ENCODE measurements around the gene SMG7.

SMG7 gene

DNA sequence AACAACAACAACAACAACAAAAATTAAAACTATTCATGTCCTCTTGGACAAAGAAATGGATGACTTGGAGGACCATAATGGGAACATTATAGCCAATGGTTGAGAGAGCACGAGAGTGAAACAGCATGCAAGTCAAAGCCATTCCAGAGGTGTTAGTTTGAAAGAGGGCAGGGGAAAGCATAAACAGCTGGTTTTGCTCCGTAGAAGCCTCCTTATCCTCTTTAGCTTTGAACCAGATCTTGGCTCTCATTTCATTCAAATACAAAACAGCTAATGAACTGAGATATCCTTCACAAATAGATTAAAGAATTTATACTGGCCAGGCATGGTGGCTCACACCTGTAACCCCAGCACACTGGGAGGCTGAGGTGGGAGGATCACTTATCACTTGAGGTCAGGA lies 8.7 kb upstream of the SMG7 start:
- Histone ChIP-seq H3K4me1 (peaks cover 0 to 55% (median 18%) of the 10 kb centered on the region in 10 experiments; a peak in 14 of 20 replicates), H3K27me3 (no peaks in the 10 kb centered on the region), H3K4me3 (no peak overlapping the region), H3K9ac (no peak overlapping the region), H3K9me3 (replicated peaks in 1 of 11) (peaks cover 0 to 25% (median 14%) of the 10 kb centered on the region in 11 experiments; a peak in 12 of 22 replicates), H4K20me1 (no peaks in the 10 kb centered on the region), H3K27ac (no peak overlapping the region), H3K4me2 (no peak overlapping the region; a peak in 1 of 22 replicates), H3K36me3 (no peaks in the 10 kb centered on the region)
- TF ChIP-seq Cebpa-rat (IDR thresholded peaks at IDR 0.05): no peak

DNA sequence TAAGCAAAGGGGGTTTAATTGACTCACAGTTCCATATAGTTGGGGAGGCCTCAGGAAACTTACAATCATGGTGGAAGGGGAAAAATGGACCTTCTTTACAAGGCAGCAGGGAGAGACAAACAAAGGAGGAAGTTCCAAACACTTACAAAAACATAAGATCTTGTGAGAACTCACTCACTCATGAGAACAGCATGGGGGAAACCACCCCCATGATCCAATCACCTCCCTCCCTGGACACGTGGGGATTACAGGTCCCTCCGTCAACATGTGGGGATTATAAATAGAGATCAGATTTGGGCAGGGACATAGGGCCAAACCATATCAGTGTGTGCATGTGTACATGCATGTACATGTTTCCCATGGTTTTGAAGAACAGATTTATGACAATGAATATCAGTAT lies 5.5 kb upstream of the SMG7 start:
- no peaks in the 10 kb centered on the region for H3K27me3 ChIP-seq
- H3K4me1 ChIP-seq: peaks cover 4 to 43% (median 18%) of the 10 kb centered on the region in 10 experiments; a peak in 17 of 20 replicates
- peak overlapping the region in 2 of 11 experiments; percentile 43 to 63; a peak in 4 of 22 replicates for H3K4me2 ChIP-seq
- no peak overlapping the region for H3K9ac ChIP-seq
- peak overlapping the region in 1 of 11 experiments; percentile 45; a peak in 1 of 22 replicates for H3K27ac ChIP-seq
- no peak for TF ChIP-seq Cebpa-rat (IDR thresholded peaks at IDR 0.05)
- no peaks in the 10 kb centered on the region for H4K20me1 ChIP-seq
- H3K4me3 ChIP-seq: no peak overlapping the region
- peaks cover 0 to 4% (median 0%) of the 10 kb centered on the region in 11 experiments; a peak in 1 of 22 replicates for H3K9me3 ChIP-seq (replicated peaks in 1 of 11)
- no peaks in the 10 kb centered on the region for H3K36me3 ChIP-seq

- Histone ChIP-seq H4K20me1 (peaks cover 0 to 3% (median 0%) of the 10 kb centered on the region in 11 experiments; a peak in 2 of 22 replicates), H3K36me3 (no peaks in the 10 kb centered on the region), H3K27ac (no peak overlapping the region), H3K4me1 (peaks cover 4 to 34% (median 14%) of the 10 kb centered on the region in 10 experiments; a peak in 17 of 20 replicates), H3K9ac (no peak overlapping the region), H3K4me3 (no peak overlapping the region), H3K9me3 (replicated peaks in 1 of 11) (no peaks in the 10 kb centered on the region), H3K4me2 (no peak overlapping the region), H3K27me3 (no peaks in the 10 kb centered on the region)
- TF ChIP-seq Cebpa-rat (IDR thresholded peaks at IDR 0.05): no peak
These were observed 4.6 kb upstream of the SMG7 start for GRCh38 chr1:183467687-183468086.

DNA sequence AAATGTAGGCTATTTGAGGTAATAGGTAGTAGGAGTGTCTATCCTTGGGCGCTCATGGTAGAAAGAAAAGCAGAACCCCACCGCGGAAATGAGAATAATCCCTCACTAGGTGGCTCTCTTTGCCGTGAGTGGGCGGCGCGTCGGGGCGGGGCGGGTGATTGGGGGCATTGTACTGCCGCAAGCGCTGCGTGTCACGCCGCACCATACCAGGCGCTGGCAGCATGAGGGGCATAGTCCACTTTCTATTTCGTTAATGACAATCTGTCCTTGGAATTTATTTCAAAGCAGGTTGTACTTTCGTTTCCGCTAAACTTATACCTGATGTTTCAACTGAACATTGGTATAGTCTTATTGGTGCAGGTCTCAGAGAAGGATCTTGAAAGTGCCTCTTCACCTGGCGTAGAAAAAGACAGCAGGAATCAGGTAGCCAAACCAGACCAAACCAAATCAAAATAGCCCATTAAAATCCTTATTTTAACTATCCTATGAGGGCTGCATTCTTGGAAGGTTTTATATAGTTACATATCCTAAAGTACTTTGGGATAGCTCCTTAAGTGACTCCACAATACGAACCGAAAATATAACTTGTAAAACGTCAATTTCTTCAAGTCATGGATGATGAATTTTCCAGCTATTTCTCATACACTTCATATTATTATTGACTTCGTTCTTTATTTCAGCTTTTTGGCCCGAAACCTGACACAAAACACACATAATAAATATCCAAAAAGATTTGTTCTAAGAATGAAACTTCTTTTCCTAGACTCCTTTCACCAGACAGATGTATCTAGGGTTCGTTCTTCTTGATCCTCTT lies 1.9 kb upstream of the SMG7 start:
- H3K4me2 ChIP-seq: peak overlapping the region; percentile 78 to 98 (median 91)
- H4K20me1 ChIP-seq: peaks cover 10 to 27% (median 20%) of the 10 kb centered on the region in 11 experiments; a peak in 16 of 22 replicates
- peak overlapping the region; percentile 98 to 100 (median 99) for H3K27ac ChIP-seq
- peak overlapping the region; percentile 95 to 99 (median 99) for H3K9ac ChIP-seq
- no peaks in the 10 kb centered on the region for H3K27me3 ChIP-seq
- peak overlapping the region; percentile 88 to 100 (median 98) for H3K4me3 ChIP-seq
- H3K4me1 ChIP-seq: peaks cover 26 to 40% (median 36%) of the 10 kb centered on the region in 10 experiments
- no peak for TF ChIP-seq Cebpa-rat (IDR thresholded peaks at IDR 0.05)
- no peaks in the 10 kb centered on the region for H3K9me3 ChIP-seq (replicated peaks in 1 of 11)
- H3K36me3 ChIP-seq: peaks cover 0 to 19% (median 12%) of the 10 kb centered on the region in 11 experiments; a peak in 13 of 22 replicates

GRCh38 chr1:183470961-183471742 lies 1.1 kb upstream of the SMG7 start:
- TF ChIP-seq Cebpa-rat (IDR thresholded peaks at IDR 0.05): no peak
- H3K9me3 ChIP-seq (replicated peaks in 1 of 11): no peaks in the 10 kb centered on the region
- H4K20me1 ChIP-seq: peaks cover 10 to 35% (median 23%) of the 10 kb centered on the region in 11 experiments; a peak in 16 of 22 replicates
- peak overlapping the region; percentile 78 to 98 (median 91) for H3K4me2 ChIP-seq
- H3K36me3 ChIP-seq: peaks cover 0 to 27% (median 13%) of the 10 kb centered on the region in 11 experiments; a peak in 13 of 22 replicates
- peak overlapping the region; percentile 88 to 100 (median 98) for H3K4me3 ChIP-seq
- peaks cover 34 to 48% (median 44%) of the 10 kb centered on the region in 10 experiments for H3K4me1 ChIP-seq
- H3K9ac ChIP-seq: peak overlapping the region; percentile 95 to 99 (median 99)
- H3K27ac ChIP-seq: peak overlapping the region; percentile 98 to 100 (median 99)
- H3K27me3 ChIP-seq: no peaks in the 10 kb centered on the region

GRCh38 chr1:183471743-183472487 lies 384 bp upstream of the SMG7 start:
- Histone ChIP-seq H3K27ac (peak overlapping the region; percentile 98 to 100 (median 99)), H3K4me3 (peak overlapping the region; percentile 88 to 100 (median 98)), H3K4me2 (peak overlapping the region; percentile 78 to 98 (median 91)), H3K36me3 (peaks cover 0 to 29% (median 13%) of the 10 kb centered on the region in 11 experiments; a peak in 13 of 22 replicates), H3K27me3 (no peaks in the 10 kb centered on the region), H4K20me1 (peaks cover 10 to 39% (median 23%) of the 10 kb centered on the region in 11 experiments; a peak in 16 of 22 replicates), H3K4me1 (peaks cover 40 to 53% (median 48%) of the 10 kb centered on the region in 10 experiments), H3K9ac (peak overlapping the region; percentile 95 to 99 (median 99)), H3K9me3 (replicated peaks in 1 of 11) (no peaks in the 10 kb centered on the region)
- no peak for TF ChIP-seq Cebpa-rat (IDR thresholded peaks at IDR 0.05)

DNA sequence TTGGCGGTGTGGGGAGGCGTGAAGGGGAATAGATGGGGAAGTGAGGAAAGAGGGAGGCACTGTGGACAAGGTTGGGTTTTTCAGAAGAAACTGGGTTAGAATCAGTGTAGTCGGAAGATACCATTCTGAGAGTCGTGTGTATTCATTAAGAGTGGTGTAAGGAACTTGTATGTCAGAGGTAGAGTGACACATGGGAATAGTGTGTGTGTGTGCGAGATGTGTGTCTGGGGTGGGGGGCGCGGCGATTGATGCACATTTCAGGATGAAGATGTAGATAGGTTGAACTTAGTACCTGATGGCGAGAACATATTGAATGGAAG lies 878 bp downstream of the SMG7 start:
- peaks cover 10 to 46% (median 27%) of the 10 kb centered on the region in 11 experiments; a peak in 17 of 22 replicates for H4K20me1 ChIP-seq
- H3K9me3 ChIP-seq (replicated peaks in 1 of 11): no peaks in the 10 kb centered on the region
- peak overlapping the region in 10 of 11 experiments; percentile 98 to 100 (median 99); a peak in 20 of 22 replicates for H3K27ac ChIP-seq
- H3K4me2 ChIP-seq: peak overlapping the region; percentile 80 to 98 (median 92)
- no peaks in the 10 kb centered on the region for H3K27me3 ChIP-seq
- peak overlapping the region; percentile 90 to 99 (median 99) for H3K9ac ChIP-seq
- peaks cover 45 to 64% (median 56%) of the 10 kb centered on the region in 10 experiments for H3K4me1 ChIP-seq
- H3K4me3 ChIP-seq: peak overlapping the region; percentile 88 to 100 (median 98)
- no peak for TF ChIP-seq Cebpa-rat (IDR thresholded peaks at IDR 0.05)
- H3K36me3 ChIP-seq: peaks cover 0 to 29% (median 13%) of the 10 kb centered on the region in 11 experiments; a peak in 13 of 22 replicates

GRCh38 chr1:183476081-183476480 lies 3.8 kb downstream of the SMG7 start:
- H3K36me3 ChIP-seq: peaks cover 0 to 38% (median 13%) of the 10 kb centered on the region in 11 experiments; a peak in 13 of 22 replicates
- TF ChIP-seq Cebpa-rat (IDR thresholded peaks at IDR 0.05): no peak
- H3K27ac ChIP-seq: peak overlapping the region in 8 of 11 experiments; percentile 29 to 61 (median 52); a peak in 16 of 22 replicates
- H3K9ac ChIP-seq: peak overlapping the region in 1 of 11 experiments; percentile 28; a peak in 2 of 22 replicates
- no peaks in the 10 kb centered on the region for H3K27me3 ChIP-seq
- H3K4me1 ChIP-seq: peaks cover 68 to 78% (median 75%) of the 10 kb centered on the region in 10 experiments
- H3K9me3 ChIP-seq (replicated peaks in 1 of 11): no peaks in the 10 kb centered on the region
- no peak overlapping the region; a peak in 1 of 20 replicates for H3K4me3 ChIP-seq
- peak overlapping the region; percentile 45 to 98 (median 92) for H3K4me2 ChIP-seq
- H4K20me1 ChIP-seq: peaks cover 10 to 75% (median 39%) of the 10 kb centered on the region in 11 experiments; a peak in 17 of 22 replicates

Data from BLaER1 treated with 17β-estradiol and CSF1 and Interleukin-3, amounts not matched to agents 10 nM and 100 nM (cell line).